Measurements from ENCODE around the gene TBX5.

TBX5 gene

DNA sequence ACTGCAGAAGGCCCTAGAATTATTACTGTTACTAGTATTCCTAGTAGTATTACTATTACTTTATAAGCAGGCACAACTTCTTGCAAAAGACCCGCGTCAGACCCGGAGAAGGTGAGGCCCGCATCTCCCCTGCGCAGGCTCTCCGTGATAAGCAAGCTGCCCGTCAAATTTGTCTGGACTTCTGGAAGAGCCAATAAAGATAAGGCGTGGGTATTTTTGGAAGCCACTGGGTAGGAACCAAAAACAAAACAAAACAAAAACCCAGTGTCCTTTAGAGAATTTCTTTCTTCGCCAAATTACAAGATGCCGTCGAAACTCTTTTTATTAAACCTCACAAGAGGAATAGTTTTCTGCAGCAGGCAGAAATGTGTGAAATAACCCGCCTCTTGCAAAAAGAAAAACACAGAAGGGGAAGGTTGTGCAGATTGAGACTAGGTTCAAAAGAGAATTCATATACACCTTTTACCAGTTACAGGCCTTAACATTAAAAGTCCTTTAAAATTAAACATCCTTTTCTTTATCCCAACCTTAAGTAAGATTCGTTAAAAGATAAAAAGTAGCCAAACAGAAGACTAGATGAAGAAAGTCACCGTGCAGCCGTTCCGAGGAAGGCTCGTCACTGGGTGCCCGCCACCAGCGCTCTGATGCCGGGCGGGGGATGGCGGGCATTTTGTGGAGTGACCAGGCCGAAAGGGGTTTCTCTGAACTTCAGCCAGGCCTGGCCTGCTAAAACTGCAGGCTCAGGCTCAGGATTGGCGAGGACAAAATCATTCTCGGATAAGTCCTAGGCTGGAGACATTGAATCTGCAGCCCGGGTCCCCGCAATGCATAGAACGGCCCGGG is 1.6 kb downstream of the TBX5 start:
- no peak for DNase-seq

DNA sequence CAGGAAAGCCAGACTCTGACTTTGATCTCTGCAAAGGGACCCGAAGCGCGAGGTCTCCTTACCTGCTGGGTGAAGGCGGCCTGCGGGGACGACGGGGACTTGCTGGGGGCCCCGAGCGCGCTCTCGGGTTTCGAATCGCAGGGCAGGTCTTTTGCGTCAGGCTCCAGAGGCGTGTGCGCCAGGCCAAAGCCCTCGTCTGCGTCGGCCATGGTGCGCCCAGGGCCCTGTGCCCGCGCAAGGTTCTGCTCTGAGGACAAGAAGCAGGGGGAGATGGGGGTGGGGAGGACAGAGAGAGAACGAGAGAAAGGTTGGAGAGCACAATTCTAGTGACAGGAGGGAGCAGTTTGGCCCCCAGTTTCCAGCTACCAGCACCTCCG is 2.3 kb downstream of the TBX5 start:
- no peak for DNase-seq

DNA sequence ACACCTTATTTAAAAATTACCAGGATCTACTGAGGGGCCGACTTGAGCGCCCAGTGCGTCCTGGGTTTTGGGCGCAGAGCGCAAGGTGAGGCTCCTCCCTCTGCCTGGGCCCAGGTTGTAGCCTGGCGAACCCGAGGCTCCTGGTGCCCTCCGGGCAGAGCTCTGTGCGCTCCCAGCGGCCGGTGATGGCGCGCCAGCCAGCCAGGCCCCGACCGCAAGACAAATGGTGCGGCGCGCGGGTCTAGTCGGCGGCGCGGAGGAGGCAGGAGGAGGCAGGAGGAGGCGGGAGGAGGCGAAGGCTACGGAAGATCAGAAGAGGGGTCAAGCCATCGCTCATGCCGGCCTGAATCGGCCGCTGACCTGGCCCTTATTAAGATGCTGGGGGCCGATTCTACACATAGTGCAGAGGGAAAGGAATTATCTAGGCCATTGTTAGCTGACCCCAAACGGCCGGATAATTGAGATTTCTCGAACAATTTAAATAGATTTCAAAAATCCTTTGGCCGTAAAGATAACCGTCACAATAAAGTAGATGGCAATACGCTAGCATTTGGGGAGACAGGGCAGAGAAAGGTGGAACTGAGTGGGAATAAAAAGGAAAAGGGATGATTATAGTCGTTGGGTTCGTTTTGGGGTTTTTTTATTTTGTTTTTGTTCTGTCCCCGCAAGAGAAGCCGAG is 2.8 kb downstream of the TBX5 start:
- DNase-seq = no peak

DNA sequence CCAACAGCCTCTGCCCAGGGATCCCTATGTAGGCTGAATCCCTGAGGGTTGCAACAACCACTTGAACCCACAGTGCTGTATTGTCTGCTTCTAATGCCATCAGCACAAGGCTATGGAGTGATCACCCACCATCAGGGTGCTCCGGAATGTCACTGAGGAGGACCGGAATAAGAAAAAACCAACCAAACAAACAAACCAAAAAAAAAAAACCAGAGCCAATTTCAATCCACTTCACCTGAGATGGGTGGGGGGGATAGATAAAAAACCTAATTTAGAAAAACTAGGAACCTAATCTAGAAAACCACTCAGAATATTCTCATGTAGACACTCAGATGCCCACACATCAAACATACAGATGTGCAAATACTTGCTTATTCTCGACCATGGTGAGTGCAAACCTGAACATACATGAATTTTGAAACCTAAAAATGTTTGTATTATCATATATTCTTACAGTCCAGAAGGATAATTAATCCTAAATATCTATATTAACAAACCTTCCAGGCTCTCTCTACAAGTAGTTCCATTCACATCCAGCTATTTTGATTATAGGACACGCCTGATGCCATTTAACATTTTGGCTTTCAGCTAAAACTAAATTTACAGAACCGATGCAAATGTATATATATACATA is 3.7 kb downstream of the TBX5 start:
- no peak for DNase-seq

DNA sequence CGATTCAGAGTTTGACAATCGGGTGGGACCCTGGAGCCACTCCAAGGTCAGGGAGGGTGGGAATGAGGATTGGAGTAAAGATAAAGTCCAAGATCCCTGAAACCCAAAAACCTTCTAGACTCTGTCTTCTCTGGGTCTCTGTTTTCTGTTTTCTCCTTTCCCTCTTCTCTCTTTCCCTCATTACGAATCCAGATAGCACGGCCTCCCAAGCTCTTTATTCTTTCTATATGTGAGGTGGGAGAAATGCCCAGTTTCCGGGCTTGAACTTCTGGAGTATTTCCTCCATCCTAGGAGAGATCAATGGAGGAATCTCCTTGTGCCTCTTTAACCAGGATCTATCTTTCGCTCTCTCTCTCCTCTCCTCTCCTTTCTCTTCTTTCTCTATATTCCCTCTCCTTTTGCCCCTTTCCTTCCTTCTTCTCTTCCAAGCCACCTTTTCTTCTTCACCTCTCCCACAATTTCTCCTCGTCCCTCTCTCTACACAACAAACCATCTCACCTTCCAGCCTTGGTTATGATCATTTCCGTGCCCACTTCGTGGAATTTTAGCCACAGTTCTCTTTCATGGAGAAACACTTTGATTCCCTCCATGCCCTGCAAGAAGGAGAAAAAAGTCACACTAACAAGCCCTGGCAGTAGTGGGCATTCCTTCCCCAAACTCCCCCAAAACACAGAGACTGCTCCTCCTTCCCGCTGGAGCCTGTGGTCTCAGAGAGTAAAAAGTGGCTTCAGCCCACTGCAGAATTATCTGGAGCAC is 4.4 kb downstream of the TBX5 start:
- no peak for DNase-seq

DNA sequence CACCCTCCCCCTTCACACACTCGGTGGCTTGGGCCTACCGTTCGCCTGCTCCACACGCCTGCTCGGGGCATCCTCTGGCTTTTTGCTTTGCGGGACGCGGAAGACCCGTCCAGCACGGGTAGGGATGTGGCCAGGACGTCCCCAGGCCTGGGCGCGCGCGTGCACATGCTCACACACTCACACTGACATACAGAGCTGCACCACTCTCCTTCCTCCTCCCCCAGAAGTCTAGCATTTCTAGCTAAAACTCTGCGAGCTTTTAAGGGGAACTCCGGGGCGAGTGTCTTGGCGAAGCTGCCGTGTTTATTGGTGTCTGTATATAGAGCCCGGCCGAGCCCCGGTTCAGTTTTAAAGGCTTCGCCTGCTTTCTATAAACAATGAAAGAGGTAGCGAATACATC is 5.0 kb downstream of the TBX5 start:
- DNase-seq = peak; percentile 74

DNA sequence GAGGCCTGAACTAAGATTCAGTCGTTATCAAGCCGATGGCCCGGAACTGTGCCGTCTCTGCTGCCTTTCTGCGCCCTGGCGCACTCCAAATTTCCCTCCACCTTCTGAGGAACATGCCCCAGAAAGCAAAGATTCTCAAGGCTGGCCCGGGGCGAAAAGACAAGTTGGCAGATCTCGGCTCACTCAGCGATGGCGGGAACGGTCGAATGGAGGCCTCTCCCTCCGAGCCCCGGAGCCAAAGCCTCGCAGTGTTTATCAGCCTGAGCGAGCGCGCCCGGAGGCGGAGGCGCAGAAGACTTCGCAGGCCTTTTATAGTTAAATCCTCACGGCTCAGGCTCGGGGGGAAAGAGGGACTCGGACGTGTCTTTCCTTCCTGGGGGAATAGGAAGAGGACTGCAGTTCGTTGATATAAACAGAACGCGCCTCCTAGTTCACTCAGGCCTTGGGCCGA is 5.6 kb downstream of the TBX5 start:
- DNase-seq = no peak

DNA sequence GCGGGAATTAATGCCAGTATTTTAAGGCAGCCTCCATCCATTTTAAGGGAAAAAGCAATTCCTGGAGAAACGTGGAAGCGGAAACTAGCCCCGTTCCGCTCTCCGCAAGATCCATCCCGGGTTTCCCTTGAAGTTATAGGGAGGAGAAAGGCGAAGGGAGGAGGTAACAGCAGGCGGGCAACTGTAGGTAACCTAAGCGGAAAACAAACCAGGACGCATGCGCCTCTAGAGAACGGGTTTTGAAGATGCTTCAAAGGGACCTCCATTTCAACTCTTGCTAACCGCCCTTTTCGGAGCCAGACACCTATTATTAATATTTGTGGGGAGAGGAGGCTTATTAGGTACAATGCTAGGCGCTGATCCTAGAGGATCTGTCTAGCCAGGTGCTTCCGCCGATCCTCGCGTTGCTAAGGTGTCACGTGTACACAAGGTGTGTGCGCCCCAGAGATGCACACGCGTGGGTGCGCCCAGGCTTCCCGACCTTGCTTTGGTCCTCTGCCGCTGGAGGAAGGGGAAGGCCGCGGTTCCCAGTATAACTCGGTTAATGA is 6.2 kb downstream of the TBX5 start:
- DNase-seq = no peak

DNA sequence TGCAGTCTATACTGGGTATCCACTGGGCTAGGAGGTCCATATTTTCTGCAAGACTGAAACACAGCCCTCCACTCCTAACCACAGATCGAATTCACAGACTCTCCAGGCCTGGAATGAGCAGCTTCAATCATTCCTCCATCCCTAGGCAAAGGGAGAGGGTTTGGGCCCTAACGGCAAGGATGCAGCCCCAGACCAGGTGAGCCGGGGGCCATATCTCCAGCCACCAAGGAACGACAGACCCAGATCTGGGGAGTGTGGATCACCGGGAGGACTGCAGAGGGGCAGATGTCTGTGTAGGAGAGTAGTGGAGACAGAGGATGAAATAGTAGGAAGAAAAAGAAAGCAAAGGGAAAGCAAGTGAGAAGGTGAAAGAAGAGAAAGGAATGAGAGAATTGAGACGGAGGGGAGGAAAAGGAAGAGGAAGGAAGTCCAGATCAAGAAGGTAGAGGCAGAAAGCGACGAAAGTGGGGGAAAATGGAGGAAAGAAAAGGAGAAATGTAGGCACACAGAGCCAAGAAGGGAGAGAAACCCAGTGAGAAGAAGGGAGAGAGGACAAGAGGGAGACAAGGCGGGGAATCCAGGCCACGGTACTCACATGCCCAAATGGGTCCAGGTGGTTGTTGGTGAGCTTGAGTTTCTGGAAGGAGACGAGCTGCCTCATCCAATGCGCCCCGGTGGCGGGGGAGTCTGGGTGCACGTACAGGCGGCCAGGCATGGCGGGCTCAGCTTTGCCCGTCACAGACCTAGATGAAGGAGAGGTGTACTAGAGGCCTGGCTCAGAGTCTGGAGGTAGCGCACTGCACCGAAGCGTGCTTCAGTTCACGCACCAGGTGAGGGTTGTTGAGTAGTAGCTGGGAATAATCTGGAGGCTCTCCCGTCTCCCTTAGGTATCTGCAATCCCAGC is 7.7 kb downstream of the TBX5 start:
- DNase-seq = no peak

DNA sequence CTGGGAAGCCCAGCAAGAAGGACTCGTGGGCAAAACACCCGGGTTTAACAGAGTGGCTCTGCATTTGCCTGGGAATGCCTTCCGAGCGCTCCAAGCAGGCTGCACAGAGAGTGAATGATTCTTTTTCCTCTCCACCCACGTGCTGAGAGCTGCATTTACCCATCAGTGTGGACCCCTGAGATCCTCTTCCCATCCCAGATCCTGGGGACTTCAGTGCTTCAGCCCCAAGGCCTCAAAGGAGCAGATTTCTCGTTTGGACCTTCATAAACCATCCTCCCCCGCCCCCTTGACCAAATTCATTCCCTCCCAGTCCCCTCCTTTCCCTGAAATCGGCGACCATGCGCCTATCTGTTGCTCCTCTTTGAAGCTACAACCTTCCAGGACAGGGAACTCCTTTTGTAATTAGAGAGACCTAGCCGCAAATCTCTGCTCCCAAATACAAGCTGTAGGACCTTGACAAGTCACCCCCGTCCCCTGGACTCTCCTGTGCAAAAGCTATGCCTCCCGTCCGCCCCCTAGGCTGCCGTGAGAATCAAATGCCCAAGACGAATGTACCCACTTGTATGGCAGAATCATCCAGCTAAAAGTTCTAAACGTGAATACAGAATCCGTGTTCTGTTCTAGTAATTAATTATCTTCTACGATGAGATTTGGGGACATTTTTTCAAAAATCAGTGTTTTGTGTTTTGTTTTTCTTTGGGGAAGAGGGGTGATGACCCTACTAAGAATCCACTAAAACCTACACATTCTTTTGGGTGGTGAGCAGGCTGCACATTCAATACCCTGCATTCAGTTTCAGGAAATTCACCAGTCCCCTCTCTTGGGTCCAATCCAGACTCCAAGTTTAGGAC is 8.8 kb downstream of the TBX5 start:
- DNase-seq = no peak

DNA sequence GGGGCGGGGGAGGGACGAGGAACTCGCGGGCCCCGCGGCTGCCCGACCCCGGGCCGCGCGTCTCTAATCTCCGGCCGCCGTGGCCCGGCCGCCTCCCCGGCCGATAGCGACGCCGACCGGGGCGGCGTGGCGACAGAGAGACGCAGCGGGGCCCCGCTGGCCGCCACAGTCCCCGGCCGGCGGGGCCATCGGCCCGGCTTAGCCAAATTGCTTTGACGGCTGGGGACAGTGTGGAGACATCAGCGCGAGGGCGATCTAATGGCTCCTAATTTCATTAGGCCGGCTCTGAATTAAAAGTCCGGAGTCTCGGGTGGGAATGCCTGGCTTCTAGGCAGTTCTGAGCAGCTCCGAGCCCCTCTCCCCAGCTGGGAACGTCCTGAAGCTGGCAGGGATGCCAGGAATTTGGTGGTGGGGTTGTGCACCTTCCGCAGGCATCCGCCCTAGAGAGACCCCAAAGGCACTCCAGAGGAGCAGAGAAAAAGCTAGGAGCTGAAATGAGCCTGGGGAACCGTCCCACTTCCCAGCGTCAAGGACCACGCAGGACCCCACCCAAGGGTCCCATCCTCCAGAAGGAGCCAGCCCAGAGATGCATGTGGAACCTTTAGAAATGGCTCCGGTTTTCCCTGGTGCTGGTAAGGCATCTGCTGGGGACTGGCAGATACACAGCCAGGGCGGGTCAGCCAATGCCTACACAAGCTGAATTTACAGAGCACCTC is 9.6 kb downstream of the TBX5 start:
- no peak for DNase-seq

DNA sequence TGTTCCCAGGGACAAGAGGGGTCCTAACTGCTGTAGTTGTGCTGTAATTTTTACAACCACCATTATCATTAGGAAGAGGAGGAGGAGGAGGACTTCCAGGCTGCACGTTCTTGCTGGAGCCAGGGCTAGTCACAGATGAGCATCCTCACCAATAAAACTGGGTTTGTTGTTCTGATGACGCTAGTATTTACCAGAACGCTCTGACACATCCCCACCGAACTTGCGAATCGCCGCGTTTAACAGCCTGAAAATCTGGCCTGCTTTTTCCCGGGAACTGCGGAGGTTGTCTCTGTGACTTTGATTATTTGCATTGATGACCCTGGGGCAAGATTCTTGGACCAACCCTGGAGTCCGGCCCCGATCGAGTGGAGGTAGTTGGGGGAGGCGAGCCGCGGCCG is 10.2 kb downstream of the TBX5 start:
- DNase-seq = no peak

DNA sequence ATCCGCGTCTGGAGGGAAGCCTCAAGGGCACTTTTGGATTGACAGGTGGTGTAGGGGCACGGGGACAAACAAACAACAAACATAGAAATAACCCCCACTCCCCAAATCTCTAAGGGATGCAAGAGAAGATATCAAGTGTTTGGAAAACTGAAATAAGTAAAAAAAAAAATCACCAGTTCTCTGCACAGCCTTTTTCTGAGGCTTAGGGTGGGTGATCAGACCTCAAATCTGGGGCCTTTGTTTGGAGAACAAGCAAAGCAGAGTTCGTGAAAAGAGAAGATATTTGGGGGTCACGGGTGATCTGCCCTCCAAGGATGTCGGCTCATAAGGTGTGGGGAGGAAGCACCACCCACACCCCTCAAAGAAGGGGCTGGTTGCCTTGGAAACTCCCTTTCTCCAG is 10.7 kb downstream of the TBX5 start:
- DNase-seq = no peak

DNA sequence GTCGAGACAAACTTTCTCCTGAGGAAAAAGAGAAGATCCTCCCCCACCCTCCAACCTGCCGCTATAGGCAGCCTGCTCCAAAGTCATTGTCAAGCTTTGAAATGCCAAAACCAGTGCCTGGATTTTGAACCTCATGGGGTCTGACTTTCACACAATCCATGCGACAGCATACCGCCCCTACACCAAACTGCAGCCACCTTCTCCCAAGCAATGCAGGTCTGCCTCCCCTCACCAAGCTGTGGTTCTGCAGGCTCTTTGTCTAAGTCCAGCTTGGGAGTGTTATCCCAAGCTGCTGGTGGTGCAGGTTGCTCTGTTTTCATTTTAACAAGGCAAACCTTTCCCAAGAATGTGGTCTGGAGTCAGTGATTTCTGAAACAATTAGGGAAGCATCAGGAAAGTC is 12.4 kb downstream of the TBX5 start:
- DNase-seq = no peak

DNA sequence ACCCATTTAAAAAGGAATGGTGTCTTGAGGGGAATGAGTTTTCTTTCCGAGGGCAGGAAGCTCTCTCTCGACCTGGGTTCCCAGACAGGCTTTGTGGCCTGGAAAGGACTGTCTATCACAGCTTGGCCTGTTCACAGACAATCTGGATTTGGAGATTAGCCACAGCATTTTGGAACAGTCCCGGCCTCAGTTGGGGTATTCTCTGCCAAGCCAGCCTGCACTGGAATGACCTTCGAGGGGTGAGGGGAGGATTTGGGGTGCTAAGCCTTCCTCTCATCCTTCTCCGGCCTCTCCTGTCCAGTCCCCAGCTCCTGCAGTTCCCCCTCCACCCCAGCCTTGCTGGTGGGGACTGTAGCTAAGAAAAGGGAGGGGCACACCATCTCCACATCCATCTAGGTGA is 13.0 kb downstream of the TBX5 start:
- DNase-seq = no peak

DNA sequence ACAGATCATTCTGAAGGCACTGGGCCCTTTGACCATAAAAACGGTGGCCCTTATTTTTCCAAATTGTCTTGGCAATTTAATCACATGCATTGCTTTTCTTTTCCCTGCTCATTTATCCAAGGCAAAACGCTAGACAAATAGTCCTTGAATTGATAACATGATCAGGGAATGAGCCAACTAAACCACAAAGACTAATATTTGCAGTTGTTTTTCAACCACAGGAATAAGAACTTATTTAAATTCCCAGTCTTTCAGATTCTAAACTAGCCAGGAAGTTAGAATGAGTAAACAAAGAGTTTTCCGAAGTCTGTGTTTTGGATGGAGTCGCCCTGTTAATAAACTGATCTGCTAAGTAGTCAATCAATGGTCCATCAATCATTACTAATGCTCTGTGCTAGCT is 14.9 kb downstream of the TBX5 start:
- DNase-seq = no peak

DNA sequence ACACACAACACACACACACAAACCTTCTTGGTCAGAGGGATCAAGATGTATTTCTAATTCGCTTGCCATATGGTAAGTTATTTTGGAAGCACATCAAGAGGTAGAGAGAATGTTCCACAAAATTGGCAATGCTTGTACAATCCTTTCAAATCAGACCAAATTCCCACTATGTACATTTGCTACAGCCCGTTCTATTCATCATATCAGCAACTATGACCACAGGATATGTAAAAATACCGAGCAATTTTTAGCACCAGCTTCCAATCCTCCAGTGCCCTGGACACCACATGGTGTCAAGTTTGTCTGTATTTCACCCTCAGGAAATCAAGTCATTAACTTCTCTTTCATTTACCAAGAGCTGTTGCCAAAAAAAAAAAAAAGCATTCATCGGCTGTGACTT is 21.2 kb downstream of the TBX5 start:
- no peak for DNase-seq

DNA sequence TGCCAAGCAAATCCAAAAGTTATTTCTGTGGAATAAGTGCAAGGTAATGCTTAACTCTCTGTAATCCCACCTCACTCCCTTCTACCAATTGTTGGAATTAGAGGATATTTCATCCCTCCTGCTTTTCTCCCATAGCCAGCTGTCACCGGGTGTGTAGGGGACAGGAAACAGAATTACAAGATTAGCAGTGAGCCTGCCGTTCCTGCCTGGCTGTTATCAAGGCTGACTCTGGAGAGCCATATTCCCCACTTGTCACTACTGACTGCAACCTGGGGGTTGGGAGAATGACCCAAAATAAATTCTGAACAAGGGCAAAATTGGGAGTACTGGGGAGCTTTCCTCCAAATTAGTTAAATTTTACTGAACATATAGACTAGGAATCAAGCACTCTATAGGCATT is 24.8 kb downstream of the TBX5 start:
- DNase-seq = no peak

DNA sequence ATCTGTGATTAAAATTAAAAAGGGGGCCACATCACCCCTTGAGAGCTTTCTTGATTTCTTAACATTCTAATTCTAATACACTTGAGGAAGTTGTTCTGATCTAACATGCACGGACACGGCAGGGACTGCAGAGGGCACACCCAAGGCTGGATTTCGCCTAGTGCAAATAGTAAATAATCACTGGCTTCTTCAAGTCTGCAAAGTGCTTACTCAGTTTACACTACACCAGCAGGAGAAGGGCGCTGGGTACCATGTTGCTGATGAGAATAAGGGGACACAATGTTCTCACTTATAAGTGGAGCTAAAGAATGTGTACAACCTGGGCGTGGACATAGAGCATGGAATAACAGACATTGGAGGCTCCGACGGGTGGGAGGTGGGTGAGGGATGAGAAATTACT is 34.2 kb downstream of the TBX5 start:
- DNase-seq = no peak

DNA sequence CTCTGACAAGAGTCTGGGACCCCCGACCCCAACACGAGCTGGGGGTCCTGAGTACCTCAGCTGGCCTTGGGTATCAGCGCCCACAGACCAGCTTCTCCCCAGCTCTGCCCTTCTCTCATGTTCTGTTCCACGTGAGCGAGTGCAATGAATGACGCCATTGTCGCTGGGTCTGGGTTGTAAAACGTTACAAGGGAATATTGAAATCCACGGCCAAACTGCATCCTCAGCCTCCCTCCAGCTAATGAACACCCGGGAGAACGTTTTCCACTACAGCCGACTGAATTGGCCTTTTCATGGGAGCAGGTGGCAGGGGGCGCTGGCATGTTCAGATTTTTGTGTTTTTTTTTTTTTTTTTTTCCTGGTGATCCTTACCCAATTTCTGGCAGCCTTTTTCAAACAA is 34.7 kb downstream of the TBX5 start:
- no peak for DNase-seq
